Transverse colon (tissue), 3 donors: ENCODE measurements around the gene DEPP1.

Experiments used
- POLR2A ChIP-seq: fragments of 450-650 bp; IDR thresholded peaks from one replicate; pipeline ENCODE4 v1.6.1; 2016; ENCODE audit warnings: antibody characterized with exemption, mild to moderate bottlenecking, moderate library complexity
- POLR2AphosphoS5 ChIP-seq, 3 donors: sonication (generic); formaldehyde crosslinking; IDR thresholded peaks; one replicate each; pipeline ENCODE4 v1.6.1; 2016; ENCODE audit warnings: antibody characterized with exemption in 3 of 3

DNA sequence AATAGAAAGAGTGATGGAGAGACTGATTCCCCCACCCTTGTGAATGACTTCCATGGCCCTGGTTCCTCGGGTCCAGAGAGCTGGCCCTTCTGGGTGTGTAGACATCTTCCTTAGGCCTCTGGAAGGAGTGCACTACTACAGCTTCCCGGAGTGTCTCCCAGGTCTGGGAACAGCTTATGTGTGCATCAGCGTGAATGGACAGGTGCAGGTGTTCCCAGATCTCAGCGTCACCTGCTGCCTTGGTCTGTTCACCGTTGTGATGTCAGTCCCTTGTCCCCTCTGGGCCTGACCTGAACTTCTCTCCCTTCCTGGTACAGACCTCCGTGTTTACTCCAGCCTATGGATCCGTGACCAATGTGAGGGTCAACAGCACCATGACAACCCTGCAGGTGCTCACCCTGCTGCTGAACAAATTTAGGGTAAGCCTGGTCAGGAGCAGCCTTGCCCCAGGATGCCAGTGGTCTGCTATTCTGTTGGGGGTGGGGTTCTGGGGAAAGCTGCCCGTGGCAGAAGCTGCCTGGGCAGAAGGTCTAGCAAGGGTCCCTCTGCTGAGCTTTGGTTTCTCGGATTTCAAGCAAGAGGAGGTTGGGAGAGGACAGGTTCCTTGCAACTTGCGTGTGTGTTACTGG is 10.5 kb upstream of the DEPP1 start:
- TF ChIP-seq POLR2AphosphoS5 (IDR thresholded peaks at IDR 0.05) = no peak
- TF ChIP-seq POLR2A = no peak
